IPS DF 4.7 (cell line): ENCODE measurements around the gene CMTM6.
"Not testable (repeated sequence)": the region's sequence is repeated elsewhere in the genome, so short reads cannot be mapped to it uniquely, and the experiment has no call there.

Source experiments
- DNase-seq: peaks from one replicate; pipeline ENCODE4 v3.0.0-alpha.2; 2013; ENCODE audit warnings: low spot score; ENCODE audit errors: extremely low read depth

CMTM6 gene

DNA sequence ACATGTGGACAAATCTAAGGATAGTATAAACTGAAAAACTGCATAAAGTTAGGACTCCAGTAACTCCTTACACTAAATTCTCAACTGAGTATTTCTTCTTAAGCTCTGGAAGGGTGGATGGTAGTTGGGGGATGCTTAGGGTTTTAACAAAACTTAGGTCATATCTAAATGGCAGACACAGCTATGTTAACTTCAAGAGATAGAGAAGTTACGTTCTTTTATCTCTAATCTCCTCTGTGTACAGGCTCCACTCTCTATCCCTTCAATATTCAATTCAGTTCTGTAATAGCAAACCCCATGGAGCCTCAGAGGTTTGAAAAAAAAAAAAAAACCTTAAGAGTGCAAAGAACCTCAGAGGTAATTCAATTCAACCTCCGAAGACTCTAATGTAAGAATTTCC, 3.1 kb downstream of the CMTM6 start:
- no peak for DNase-seq

- no peak for DNase-seq
Measured at GRCh38 chr3:32498992-32499391, 3.7 kb downstream of the CMTM6 start.

DNA sequence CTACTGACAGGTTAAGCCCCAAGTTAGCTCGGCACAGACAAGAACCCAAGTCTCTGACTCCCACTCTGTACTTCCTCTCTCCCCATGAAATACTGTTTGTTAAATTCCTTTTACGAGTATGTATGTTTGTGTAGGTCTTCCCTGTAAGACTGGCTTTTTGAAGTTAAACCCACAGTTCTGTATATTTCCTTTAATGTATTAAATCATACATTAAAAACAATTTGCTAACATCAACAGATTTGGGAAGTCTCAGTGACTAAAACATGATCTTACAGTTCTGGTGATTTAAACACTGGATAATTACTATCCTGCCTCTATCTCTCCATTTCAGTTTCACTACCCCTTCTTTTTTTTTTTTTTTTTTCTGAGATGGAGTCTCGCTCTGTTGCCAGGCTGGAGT, 4.4 kb downstream of the CMTM6 start:
- DNase-seq, result no peak

DNA sequence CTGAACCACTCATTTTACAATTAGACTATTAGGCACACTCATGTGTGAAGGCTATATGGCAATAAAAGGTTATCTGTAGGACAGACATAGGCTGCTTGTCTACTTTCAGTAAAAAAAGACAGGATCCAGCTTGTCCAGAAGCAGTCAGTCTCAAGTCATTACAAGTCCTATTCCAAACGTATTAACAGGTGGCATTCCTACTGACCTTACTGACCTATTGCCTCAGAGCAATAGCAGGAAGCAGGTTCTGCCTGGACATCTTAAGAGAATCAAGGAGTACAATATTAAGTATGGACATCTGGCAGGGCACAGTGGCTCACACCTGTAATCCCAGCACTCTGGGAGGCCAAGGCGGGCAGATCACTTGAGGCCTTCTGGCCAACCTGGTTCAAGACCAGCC, 7.0 kb downstream of the CMTM6 start:
- DNase-seq, result no peak

DNA sequence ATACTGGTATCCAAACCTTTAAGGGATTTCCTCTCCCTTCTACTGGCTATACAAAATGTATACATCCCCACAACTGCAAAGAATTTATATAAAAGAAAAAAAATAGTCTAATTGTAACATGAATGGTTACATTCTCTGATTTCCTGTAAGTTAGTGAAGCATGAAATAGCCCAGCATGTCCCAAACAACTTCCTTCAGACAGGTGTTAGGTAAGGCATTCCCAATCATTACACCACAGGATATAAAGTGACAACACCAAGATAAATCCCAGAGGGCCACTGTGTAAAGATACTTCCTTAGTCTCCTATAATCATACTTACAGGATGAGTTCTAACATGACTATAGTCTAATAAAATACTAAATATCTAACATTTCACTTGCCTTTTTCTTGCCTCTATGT, 7.6 kb downstream of the CMTM6 start:
- no peak for DNase-seq

DNA sequence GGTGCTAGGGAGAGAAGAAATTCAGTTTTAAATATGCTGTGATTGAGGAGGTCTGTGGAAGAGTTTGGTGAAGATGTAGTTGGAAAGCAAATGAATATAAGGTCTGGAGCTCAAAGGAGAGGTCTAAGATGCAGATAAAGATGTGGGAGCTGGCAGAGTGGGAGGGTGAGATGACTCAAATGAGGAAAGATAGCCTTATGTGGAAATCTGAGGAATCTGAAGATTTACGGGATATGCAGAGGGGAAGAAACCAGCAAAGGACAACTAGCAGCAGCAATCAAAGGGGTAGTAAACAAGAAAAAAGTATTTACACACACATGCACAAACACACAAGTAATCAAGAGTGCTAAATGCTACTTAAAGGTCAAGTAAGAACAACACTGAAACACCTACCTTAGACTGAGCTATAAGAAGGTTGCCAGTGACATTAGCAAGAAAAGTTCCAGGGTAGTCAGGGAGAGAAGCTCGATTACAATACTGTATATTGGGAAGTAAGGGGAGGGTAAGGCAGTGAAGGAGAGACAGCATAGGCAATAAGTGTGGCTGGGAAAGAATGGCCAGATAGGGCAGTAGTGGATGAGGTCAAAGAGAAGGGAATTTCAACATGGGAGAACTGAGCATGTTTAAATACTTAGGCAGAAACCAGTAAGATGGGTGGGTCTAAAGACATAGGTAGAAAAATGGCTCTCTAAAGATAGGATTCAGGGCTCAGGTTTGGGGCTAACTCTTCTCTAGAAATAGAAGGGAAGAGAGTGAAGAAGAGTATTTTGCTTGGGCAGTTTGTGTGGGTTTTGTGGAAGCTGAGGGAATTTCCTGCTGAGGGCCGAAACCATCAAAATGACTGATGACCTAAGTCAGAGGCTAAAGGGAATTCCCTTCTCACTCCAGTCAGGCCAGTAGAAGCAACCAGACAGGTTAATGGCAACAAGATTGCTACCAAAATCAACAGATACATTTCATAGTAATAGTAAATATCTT, 8.9 kb downstream of the CMTM6 start:
- no peak for DNase-seq

DNA sequence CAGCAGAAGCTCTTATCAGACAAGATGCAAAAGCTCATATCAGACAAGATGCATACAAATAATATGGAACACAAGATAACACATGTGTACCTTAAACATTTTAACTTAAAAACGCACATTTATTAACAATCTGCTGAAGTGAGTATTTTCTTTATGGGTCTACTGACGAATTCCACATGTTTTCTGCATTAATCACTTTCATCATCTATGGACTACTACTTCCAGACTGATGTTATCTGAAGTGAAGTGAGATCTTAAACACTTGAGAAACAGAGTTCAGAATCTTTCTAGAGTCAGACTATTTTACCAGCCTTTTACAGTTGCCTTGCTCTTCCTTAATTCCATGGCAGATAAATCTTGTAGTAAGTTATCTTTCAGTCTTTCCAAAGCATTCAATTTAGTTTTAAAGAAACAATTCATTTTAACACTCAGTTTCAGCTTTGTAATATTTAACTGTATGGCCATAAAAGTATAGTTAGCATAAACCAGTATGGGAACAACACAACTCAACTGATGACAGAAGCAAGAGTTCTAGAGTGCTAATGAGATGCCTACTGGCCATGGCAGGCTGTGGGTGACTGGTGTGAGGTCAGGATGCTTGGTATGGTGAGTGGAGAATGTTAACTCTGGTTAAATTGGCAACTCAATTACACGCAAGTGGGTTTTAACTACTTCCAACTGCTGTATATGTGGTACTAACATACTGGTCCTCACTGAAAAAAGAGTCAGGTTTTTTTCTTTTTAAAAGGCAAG, 9.8 kb downstream of the CMTM6 start:
- DNase-seq, result no peak

DNA sequence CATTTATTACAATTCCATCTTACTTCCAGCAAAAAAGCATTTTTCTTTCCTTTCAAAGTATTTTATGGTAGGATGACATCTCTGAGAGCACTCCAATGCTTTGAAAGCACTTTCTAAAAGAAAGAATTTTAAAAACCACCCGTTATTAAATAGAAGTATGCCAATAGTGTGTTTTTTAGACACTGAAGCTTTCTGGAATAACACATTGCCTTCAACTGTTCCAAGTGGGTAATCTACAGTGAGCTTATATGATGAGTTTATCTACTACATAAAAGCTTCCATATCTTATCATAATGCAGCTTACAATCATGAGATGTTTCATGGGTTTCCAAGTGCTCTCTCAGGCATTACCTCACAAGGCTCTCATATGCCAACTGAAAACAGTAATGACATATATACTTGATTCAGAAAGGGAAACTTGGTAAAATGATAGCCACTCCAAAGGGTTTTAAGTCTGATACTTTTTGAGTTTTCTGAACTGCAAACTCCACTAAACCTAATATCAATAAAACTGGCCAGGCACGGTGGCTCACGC, 14.1 kb downstream of the CMTM6 start:
- DNase-seq, result no peak

- DNase-seq, result no peak
Measured at GRCh38 chr3:32487781-32488473, 14.7 kb downstream of the CMTM6 start.

- no peak for DNase-seq
Measured at GRCh38 chr3:32484436-32484835, 18.2 kb downstream of the CMTM6 start.

DNA sequence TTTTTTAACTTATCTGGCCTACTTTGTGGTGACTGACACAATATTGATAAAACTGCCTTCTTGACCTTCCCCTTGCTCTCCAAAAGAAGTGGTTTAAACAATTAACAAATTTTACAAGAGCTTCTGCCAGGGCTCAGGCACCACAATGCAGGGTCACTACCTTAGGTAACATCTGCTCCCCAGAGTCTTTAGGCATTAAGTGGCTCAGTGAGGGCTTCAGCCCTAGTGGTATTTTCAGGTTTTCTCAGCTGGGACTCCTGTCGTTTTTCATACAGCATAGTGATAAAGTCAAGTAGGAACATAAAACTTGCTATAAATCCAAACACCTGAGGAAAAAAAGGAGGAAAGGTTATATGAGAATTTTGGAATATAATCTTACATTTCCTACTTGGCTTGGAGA, 18.9 kb downstream of the CMTM6 start:
- no peak for DNase-seq

DNA sequence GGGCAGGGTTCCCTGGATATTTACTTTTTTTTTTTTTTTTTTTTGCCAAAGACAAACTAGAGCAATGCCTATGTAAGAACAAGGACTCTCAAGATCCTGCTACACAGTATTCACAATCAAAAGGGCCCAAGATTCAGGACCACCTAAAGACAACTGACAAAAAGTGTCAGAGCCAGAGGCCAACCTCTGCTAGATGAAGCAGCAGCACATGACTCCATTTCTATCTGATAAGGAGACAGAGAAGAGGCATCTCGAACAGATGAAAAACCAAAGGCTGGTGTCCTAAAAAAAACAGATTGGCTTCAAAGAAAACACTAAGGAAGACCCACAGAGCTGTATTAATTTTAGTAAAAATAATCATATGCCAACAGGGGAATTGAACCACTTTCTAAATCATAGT, 20.0 kb downstream of the CMTM6 start:
- no peak for DNase-seq

- no peak for DNase-seq
Measured at GRCh38 chr3:32481791-32482631, 20.6 kb downstream of the CMTM6 start.

DNA sequence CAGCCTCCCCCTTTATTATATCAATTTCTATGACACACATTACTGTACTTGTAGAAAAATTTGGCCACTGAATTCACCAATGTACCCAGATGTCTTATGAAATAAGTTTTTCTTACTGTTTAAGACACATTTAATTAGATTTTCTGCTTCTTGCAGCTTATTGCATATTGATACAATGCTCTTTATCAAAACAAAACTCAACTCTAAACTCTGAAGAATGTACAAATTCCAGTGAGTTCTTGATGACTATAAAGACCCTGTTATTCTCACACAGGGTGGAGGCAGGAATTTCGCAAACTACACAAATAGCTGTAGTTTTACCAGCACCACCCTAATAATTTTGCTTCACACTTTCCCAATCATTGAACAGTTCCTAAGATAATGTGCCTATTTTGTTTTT, 22.0 kb downstream of the CMTM6 start:
- no peak for DNase-seq

DNA sequence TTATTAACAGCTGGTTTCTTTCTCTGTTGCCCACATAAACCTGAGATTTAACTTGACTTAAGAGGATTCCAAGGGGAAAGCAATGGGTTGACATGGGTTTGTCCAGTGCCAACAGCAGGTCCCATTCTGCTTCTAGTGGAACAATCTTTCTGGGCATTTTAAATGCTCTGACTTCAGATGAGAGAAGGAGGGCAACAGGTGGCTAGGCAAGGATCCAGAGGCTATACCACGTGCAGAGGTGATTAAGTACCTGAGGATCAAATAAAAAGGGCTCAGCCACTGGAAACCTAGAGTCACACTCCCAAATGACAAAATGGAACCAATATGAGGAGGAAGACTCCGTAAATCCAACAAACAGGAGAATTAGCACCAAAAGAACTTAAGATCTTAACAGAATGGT, 28.5 kb downstream of the CMTM6 start:
- DNase-seq, result no peak

GRCh38 chr3:32472151-32472550, 30.5 kb downstream of the CMTM6 start:
- not testable (repeated sequence) for DNase-seq

DNA sequence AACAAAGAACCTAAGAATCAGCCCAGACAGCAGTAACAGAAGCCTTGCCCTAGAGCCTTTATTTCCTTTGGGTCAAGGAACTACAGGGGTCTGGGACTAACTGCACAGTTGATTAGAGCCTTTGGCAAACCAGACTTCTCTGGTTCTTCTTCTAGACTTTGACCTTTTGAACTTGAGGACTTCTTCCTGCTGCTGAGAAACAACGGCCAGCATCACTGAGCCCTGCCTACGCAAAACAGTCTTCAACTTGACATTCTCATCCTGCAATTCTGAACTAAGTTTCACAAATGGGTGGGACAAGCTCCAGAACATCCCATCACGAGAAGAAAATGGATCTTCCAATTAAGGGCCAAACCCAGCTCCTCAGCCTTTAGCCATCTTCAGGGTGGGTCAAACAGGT, 31.4 kb downstream of the CMTM6 start:
- DNase-seq, result no peak

GRCh38 chr3:32470362-32470761, 32.3 kb downstream of the CMTM6 start:
- no peak for DNase-seq

GRCh38 chr3:32469151-32469874, 33.3 kb downstream of the CMTM6 start:
- no peak for DNase-seq
